ENCODE data around the gene SLC7A6OS.

Gene SLC7A6OS

GRCh38 chr16:68249371-68249770, 61.4 kb downstream of the SLC7A6OS start:
- DNase-seq: no peak

Measured in NCI-H82 (cell line).